ENCODE results near the gene SDK2. TPM values are rescaled to one million over a fixed set of nuclear protein-coding genes. Genes with fewer than 3 reads are reported as not detected.

Gene SDK2
- total and polyA plus RNA-seq, 9 of the 15 experiments (the other 6 are each of a cell fraction or from before 2014, with no cell fraction given) = 0.04 TPM; not detected in 8

DNA sequence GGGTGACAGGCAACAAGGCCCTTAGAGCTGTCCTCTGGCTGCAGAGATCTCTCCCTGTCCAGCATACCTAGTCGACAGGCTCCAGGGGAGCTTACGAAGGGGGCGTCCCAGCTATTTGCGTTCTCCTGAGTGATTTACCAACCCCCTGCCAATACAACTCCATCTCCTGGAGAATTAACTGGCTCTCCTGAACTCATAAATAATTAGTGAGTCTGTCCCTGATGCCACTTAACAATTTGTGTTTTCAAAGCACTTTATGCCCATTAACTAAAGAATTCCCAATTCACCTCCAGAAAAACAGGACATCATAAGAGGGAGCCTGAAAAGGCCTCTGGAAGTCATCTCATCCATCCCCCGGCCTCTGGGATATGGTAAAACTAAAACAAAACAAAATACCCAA, 26.7 kb downstream of the SDK2 start:
- ATAC-seq (no peak), FAIRE-seq (no peak), DNase-seq (ENCODE audit: extremely low read depth in 1 of 4, low spot score in 3 of 4) (no peak)
- POLR2A ChIA-PET = interaction anchor here (0.8 kb wide), 1 partner anchor 9 kb away, joined by 4 read pairs; no protein-coding TSS in a partner anchor
- H3K9me1 ChIP-seq (ENCODE audit: control insufficient read depth, insufficient read depth, low read length) = no peaks in the 10 kb centered on the region
- H3K27me3 ChIP-seq (ENCODE audit: control insufficient read depth in 2 of 2, insufficient read depth in 2 of 2, low read length in 2 of 2) = no peaks in the 10 kb centered on the region; a peak in 1 of 5 replicates
- H3K36me3 ChIP-seq (ENCODE audit: control insufficient read depth, insufficient read depth, low read length) = no peaks in the 10 kb centered on the region
- TF ChIP-seq ZNF311 (CRISPR knock-in tag; IDR thresholded peaks at IDR 0.05) (no peak), MAZ (CRISPR knock-in tag; conservative IDR thresholded peaks at IDR 0.05 in 1 of 2, IDR thresholded peaks at IDR 0.05 in 1 of 2) (no peak), HEY1 (CRISPR knock-in tag; IDR thresholded peaks at IDR 0.05; ENCODE audit: borderline replicate concordance) (no peak), HDAC1 (IDR thresholded peaks at IDR 0.05) (no peak), ETV1 (tag; conservative IDR thresholded peaks at IDR 0.05; ENCODE audit: low read depth) (no peak), MTA1 (IDR thresholded peaks at IDR 0.05; ENCODE audit: borderline replicate concordance) (no peak), CEBPB (tag; IDR thresholded peaks at IDR 0.05) (no peak), ZNF124 (CRISPR knock-in tag; IDR thresholded peaks at IDR 0.05) (no peak), FUS (optimal IDR thresholded peaks at IDR 0.05; ENCODE audit: low read depth, low read length) (no peak), TGIF2 (CRISPR knock-in tag; IDR thresholded peaks at IDR 0.05) (no peak), MYC (IDR thresholded peaks at IDR 0.05; ENCODE audit: low read depth, low read length) (no peak), MYC (CRISPR knock-in tag; IDR thresholded peaks at IDR 0.05; ENCODE audit: borderline replicate concordance, low read depth) (no peak), ZNF274 (IDR thresholded peaks at IDR 0.05; ENCODE audit: borderline replicate concordance, low read depth, low read length) (no peak), RFX5 (IDR thresholded peaks at IDR 0.05; ENCODE audit: low read depth, low read length) (no peak), MCM3 (IDR thresholded peaks at IDR 0.05) (no peak)
- TF ChIP-seq, protein P1, sequence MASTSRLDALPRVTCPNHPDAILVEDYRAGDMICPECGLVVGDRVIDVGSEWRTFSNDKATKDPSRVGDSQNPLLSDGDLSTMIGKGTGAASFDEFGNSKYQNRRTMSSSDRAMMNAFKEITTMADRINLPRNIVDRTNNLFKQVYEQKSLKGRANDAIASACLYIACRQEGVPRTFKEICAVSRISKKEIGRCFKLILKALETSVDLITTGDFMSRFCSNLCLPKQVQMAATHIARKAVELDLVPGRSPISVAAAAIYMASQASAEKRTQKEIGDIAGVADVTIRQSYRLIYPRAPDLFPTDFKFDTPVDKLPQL (IDR thresholded peaks at IDR 0.05; ENCODE audit: extremely low read depth, insufficient read length) = no peak
- TF ChIP-seq, protein P2, sequence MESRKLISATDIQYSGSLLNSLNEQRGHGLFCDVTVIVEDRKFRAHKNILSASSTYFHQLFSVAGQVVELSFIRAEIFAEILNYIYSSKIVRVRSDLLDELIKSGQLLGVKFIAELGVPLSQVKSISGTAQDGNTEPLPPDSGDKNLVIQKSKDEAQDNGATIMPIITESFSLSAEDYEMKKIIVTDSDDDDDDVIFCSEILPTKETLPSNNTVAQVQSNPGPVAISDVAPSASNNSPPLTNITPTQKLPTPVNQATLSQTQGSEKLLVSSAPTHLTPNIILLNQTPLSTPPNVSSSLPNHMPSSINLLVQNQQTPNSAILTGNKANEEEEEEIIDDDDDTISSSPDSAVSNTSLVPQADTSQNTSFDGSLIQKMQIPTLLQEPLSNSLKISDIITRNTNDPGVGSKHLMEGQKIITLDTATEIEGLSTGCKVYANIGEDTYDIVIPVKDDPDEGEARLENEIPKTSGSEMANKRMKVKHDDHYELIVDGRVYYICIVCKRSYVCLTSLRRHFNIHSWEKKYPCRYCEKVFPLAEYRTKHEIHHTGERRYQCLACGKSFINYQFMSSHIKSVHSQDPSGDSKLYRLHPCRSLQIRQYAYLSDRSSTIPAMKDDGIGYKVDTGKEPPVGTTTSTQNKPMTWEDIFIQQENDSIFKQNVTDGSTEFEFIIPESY (CRISPR knock-in tag; IDR thresholded peaks at IDR 0.05) = no peak
- TF ChIP-seq, protein P3, sequence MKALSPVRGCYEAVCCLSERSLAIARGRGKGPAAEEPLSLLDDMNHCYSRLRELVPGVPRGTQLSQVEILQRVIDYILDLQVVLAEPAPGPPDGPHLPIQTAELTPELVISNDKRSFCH (CRISPR knock-in tag; IDR thresholded peaks at IDR 0.05) = no peak
- TF ChIP-seq, protein P3 (tag; IDR thresholded peaks at IDR 0.05) = no peak
- H3K4me2 ChIP-seq (ENCODE audit: insufficient read depth, low read length) = no peak overlapping the region
- no peak overlapping the region for H3K9ac ChIP-seq (ENCODE audit: insufficient read depth in 1 of 2, low read depth in 2 of 2, low read length in 2 of 2)
- H3K27ac ChIP-seq (ENCODE audit: extremely low read depth, low read depth, low read length) = no peak overlapping the region
- no peak overlapping the region for H3K4me3 ChIP-seq
- no peak overlapping the region for H2AFZ ChIP-seq (ENCODE audit: low read depth, low read length)
- BruUV-seq (replicated peaks) = no TSS peak
- CTCF ChIA-PET (ENCODE audit: low intra/inter-chr PET ratio) = no interaction called here
- H4K20me1 ChIP-seq (replicated peaks; ENCODE audit: control insufficient read depth, insufficient read depth, low read length) = no peaks in the 10 kb centered on the region
- WGBS (ENCODE audit: insufficient coverage, low coverage, missing lambda C conversion rate) = 4% methylated on average over 5 of the region's 5 CpGs
- no peaks in the 10 kb centered on the region for H3K79me2 ChIP-seq (ENCODE audit: control insufficient read depth, insufficient read depth, low read length)
- no peaks in the 10 kb centered on the region for H3K9me3 ChIP-seq (replicated peaks; ENCODE audit: control insufficient read depth, insufficient read depth, low read depth, low read length)
- no peaks in the 10 kb centered on the region for H3K4me1 ChIP-seq (replicated peaks in 1 of 2; ENCODE audit: control insufficient read depth in 2 of 2, insufficient read depth in 2 of 2, low read length in 2 of 2)
- in situ Hi-C loops (cut with MboI) = no loop called here
- intact Hi-C loops (cut with micrococcal nuclease) = no loop called here

Measured in K562 (cell line).